GM18870 (cell line): Measurements from ENCODE around the gene IGF1R.

Experiments
- ATAC-seq: cut with Tn5 transposase; IDR thresholded peaks from one replicate; pipeline ENCODE4 v1.9.1; 2021; ENCODE audit warnings: moderate library complexity; ENCODE audit not compliant: unreplicated experiment

The IGF1R gene

GRCh38 chr15:98669638-98670037 lies 21.3 kb downstream of the IGF1R start:
- ATAC-seq: no peak

- ATAC-seq: no peak
Measured at GRCh38 chr15:98671060-98672008, 23.0 kb downstream of the IGF1R start.

- ATAC-seq: no peak
Measured at GRCh38 chr15:98673133-98673532, 24.8 kb downstream of the IGF1R start.

- no peak for ATAC-seq
Measured at GRCh38 chr15:98674336-98674735, 26.0 kb downstream of the IGF1R start.

GRCh38 chr15:98676586-98677270 lies 28.4 kb downstream of the IGF1R start:
- no peak for ATAC-seq

- no peak for ATAC-seq
Measured at GRCh38 chr15:98677345-98678059, 29.2 kb downstream of the IGF1R start.

- ATAC-seq: no peak
Measured at GRCh38 chr15:98678484-98678883, 30.1 kb downstream of the IGF1R start.

- no peak for ATAC-seq
Measured at GRCh38 chr15:98681061-98681460, 32.7 kb downstream of the IGF1R start.

- no peak for ATAC-seq
Measured at GRCh38 chr15:98682992-98683701, 34.8 kb downstream of the IGF1R start.

GRCh38 chr15:98683831-98684230 lies 35.5 kb downstream of the IGF1R start:
- no peak for ATAC-seq

GRCh38 chr15:98684436-98684835 lies 36.1 kb downstream of the IGF1R start:
- no peak for ATAC-seq

GRCh38 chr15:98684995-98685525 lies 36.7 kb downstream of the IGF1R start:
- ATAC-seq: no peak

- ATAC-seq: no peak
Measured at GRCh38 chr15:98686983-98687382, 38.6 kb downstream of the IGF1R start.

GRCh38 chr15:98689431-98689861 lies 41.1 kb downstream of the IGF1R start:
- ATAC-seq: no peak

GRCh38 chr15:98690272-98690950 lies 42.1 kb downstream of the IGF1R start:
- no peak for ATAC-seq

GRCh38 chr15:98692213-98692612 lies 43.9 kb downstream of the IGF1R start:
- no peak for ATAC-seq

- no peak for ATAC-seq
Measured at GRCh38 chr15:98694161-98694560, 45.8 kb downstream of the IGF1R start.

GRCh38 chr15:98698792-98699191 lies 50.5 kb downstream of the IGF1R start:
- no peak for ATAC-seq

- ATAC-seq: no peak
Measured at GRCh38 chr15:98699591-98700424, 51.5 kb downstream of the IGF1R start.
